Hematopoietic multipotent progenitor cell (in vitro differentiated cells): ENCODE measurements around the gene SFMBT1. TPM values are rescaled to one million over a fixed set of nuclear protein-coding genes. Genes with fewer than 3 reads are reported as not detected.

ENCODE experiments used
- DNase-seq, 3 donors: peaks; one replicate each; pipeline ENCODE4 v3.0.0-alpha.2; 2011 to 2015; ENCODE audit warnings: low read depth in 2 of 3, low spot score in 2 of 3
- total RNA-seq: library from RNA; depleted of rRNA; stranded (reverse); fragments of >200 nt; gene quantifications from one replicate; pipeline ENCODE4 v1.2.3, GENCODE V29; 2012

The SFMBT1 gene
- total RNA-seq, 1 donor: 1.9 TPM

GRCh38 chr3:52931328-52931727 is 114.5 kb downstream of the SFMBT1 start:
- DNase-seq: no peak

DNA sequence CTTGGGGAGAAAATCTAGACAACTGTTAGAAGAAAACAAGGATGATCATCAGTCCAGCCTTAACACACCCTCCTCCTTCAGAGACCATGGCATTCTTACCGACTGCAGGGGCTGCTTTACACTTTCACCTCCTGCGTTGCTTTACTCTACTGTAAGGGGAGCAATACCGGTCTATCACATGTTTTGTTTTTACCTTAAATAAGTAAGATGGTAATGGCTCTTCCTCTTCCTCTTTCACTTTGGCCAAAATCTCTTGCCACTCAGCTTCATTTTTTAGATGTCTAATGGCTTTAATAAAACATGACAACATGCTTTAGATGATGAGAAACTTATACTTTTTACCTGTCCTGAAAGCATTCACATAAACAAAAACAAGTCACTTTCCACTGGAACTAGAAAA is 115.1 kb downstream of the SFMBT1 start:
- DNase-seq: no peak

DNA sequence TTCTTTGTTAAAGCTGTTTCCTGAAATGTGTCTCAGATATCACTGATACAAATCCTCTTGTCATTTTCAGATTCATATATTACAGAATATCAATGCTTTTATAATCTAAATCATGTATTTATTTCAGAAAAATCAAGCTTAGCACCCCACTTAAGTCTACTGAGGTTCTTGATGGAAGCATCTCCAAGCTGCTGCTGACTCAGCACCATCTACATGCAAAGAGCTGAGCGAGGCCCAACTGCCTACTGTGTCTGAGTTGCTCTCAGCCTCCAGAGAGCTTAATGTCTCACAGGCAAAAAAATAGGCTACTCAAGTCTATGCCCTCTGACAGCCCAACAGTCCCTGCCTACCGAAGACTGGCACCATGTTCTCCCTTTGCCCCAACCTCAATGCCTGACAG is 119.3 kb downstream of the SFMBT1 start:
- DNase-seq: no peak

- no peak for DNase-seq
These were observed 120.2 kb downstream of the SFMBT1 start for GRCh38 chr3:52925405-52926313.

GRCh38 chr3:52923963-52924362 is 121.9 kb downstream of the SFMBT1 start:
- DNase-seq: no peak

DNA sequence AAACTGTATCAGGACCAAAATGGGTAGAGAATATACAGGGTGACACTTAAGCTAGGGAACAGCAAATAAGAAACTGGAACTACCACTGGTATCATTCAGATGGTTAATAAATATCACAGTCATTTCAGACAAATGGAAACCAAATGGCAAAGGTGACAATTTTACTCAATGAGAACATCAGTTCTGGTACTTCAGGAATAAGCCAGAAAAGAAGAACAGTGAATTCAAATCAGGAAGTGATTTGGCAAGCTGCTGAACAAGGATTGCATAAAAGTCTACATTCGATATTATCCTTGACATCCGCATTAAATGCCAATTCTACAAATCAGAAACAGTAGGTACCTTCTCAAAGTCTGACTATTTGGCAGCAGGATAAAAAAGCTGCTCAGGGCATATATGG is 125.0 kb downstream of the SFMBT1 start:
- DNase-seq: no peak

- no peak for DNase-seq
These were observed 128.8 kb downstream of the SFMBT1 start for GRCh38 chr3:52917044-52917443.

GRCh38 chr3:52915294-52915693 is 130.6 kb downstream of the SFMBT1 start:
- no peak for DNase-seq

DNA sequence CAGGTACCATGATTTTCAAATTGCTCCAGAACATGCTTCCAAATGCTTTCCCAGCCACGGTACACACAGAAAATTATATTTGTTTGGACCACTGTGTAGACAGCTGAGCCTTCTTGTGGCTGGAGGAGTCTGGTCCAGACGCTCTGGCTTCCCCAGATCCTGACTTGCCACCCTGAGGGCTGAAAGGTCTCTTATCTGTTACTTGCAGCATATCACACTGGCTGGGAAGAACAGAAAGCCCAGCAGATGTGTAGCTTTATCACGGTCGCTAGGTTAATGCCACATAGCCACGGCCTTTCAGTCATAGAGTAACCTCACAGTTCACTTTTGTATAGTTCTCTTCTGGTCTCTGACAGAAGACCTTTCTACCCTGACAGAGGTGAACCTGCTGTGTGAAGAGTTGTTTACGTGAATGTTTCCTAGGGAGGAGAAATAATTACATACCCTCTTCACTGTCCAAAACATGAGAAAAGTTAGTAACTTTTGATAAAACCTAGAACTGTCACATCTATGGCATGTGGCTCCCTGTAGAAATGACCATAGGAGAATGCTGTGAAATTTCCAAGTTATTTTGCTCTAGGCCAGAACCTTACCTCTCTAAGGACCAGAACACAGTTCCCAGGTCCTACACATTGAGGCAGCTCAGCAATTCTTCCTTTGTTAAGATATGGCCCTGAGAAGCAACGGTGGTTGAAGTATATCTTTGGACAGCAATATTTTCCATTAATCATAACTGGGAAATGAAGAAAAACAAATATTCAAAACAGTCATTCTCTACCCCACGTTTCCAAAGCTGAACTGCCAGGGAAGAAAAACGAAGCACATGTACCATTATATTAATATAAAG is 132.8 kb downstream of the SFMBT1 start:
- DNase-seq: peak in 1 of 3 donors; percentile 52

DNA sequence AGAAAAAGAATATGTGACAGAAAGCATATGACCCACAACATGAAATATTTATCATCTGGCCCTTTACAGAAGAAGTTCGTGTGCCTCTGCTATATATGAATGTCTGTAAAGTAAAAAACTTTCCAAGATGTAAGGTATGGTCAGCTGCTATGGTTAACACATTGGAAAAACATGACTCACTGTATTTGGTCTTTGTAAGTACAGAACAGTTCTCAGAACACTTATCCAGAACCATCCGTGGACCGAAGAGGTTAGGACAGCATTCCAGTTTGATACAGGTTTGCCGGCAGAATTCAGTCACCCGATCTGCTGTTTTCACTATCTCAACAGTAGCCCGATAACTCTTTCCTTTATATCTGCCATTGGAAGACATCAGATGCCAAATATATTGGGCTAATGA is 135.1 kb downstream of the SFMBT1 start:
- no peak for DNase-seq

DNA sequence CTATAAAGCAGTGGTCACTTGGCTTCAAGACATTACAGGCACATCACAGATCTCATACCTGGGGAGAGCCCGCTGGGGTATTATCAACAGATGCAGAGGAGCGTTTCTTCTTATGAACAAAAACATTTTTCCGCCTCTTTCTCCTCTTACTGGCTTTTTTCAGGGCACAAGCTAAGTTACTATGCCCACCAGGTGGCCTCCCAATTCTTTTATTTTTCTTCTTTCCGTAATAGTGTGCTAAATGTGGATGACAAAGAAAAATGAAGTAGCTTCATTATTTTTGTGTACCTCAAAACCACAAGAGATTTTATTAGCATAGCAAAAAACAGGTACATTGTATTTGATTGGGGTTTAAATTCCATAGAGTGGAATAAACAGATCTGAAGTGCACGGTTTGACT is 138.4 kb downstream of the SFMBT1 start:
- peak in 1 of 3 donors; percentile 41 for DNase-seq

GRCh38 chr3:52904552-52904951 is 141.3 kb downstream of the SFMBT1 start:
- DNase-seq: no peak

DNA sequence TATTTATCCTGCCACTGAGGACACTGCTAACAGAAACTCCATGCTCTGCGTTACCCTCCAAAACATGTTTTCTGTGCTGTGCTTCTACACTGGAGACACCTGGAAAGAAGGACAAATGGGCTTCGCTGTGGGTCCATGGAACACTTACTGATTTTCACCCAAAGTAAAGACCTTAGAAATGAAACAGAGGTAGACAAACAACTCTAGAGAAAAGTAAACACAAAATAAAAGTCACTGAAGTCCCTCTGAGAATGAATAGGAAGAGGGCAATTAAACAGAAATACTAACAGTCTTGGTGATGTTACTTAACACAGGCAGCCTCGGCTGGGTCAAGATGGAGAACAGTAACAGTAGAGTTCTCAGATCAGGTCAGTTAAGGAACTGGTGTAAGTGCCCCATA is 141.9 kb downstream of the SFMBT1 start:
- DNase-seq: no peak

- DNase-seq: peak; percentile 67 to 85 (median 84)
These were observed 148.4 kb downstream of the SFMBT1 start, which contains the start of gene STIMATE for GRCh38 chr3:52897130-52898122. TSS of gene STIMATE (minus strand) at chr3:52897548. CDS start at chr3:52897450, 98 bp downstream.

DNA sequence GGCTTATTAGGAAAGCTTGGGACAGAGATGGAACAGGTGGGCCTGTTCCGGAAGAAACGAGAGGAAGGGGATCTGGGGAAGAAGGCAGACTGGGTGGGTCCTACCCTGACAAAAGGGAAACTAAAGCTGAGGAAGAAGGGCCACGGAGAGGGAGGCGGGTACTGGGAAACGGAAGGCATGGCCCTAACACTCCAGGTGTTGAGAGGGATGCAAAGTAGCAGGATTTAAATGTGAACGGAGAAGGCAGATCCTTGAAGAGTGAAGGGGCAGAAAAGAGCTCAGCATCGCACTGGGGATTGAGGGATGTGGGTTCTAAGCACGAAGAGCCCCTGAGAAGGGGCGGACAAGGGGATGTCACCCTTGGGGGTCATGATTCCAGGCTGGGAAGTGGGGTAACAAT is 149.3 kb downstream of the SFMBT1 start:
- no peak for DNase-seq

GRCh38 chr3:52896151-52896550 is 149.7 kb downstream of the SFMBT1 start:
- peak in 1 of 3 donors; percentile 17 for DNase-seq

DNA sequence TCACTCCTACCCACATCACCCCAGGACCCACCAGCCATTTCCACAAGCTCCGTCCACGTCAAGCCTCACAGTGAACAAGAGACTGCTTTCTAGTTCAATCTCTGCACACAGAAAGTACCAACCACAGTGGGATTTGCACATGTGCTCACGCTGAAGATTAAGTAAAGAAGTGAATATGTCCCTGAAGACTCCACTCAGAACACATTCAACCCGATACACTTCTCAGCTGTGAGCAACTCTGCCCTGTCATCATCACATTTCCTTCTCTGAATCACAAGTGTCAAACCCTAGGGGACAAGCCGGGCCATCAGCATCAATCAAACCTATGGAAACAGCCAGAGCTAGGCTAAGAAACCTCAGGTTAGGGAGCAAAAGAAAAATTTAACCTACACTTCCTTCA is 150.5 kb downstream of the SFMBT1 start:
- DNase-seq: no peak

DNA sequence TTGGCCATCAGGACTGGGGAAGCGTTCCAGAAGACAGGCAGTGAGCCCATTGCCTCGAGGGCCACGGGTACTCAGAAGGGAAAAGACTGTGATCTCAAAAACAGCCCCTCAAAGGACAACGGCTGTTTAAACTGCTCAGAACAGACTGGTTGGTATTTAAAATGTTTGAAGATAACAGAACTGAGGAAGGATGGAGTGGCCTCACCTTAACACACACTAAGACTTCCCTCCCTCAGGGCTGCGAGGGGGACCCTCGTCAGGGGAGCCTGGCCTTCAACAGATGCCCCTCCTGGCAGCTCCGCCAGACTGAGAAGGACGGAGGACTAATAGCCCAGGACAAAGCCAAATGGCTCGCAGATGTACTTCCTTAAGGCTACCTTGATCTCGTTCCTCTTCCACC is 151.1 kb downstream of the SFMBT1 start:
- DNase-seq: no peak

GRCh38 chr3:52893723-52894122 is 152.2 kb downstream of the SFMBT1 start:
- DNase-seq: no peak

- DNase-seq: peak in 1 of 3 donors; percentile 65
These were observed 153.1 kb downstream of the SFMBT1 start for GRCh38 chr3:52892625-52893311.
